H9 (cell line): ENCODE data around the gene ANKRD13C. TPM values are rescaled to one million over a fixed set of nuclear protein-coding genes. Genes with fewer than 3 reads are reported as not detected.

Source experiments
- DNase-seq: peaks from one replicate; pipeline ENCODE4 v3.0.0-alpha.2; 2017
- H2AFZ ChIP-seq: one replicate; pipeline ENCODE4 v1.6.1; 2013; ENCODE audit warnings: mild to moderate bottlenecking, low read length, control low read depth, moderate library complexity
- H2AK5ac ChIP-seq: 2 replicates; pipeline ENCODE4 v1.6.1; 2013; ENCODE audit warnings: low read length, control low read depth, mixed read lengths; ENCODE audit not compliant: insufficient read length
- H2BK120ac ChIP-seq: one replicate; pipeline ENCODE4 v1.6.1; 2013; ENCODE audit warnings: low read depth, mild to moderate bottlenecking, low read length, control low read depth, inconsistent platforms; ENCODE audit not compliant: poor library complexity, severe bottlenecking
- H2BK12ac ChIP-seq: 2 replicates; pipeline ENCODE4 v1.6.1; 2013; ENCODE audit warnings: low read length, control low read depth, mixed read lengths, low read depth; ENCODE audit not compliant: insufficient read length
- H2BK15ac ChIP-seq: 2 replicates; pipeline ENCODE4 v1.6.1; 2013; ENCODE audit warnings: low read depth, low read length, control low read depth
- H2BK20ac ChIP-seq: one replicate; pipeline ENCODE4 v1.6.1; 2013; ENCODE audit warnings: low read depth, mild to moderate bottlenecking, low read length, control low read depth, inconsistent platforms; ENCODE audit not compliant: poor library complexity, severe bottlenecking
- H2BK5ac ChIP-seq: 2 replicates; pipeline ENCODE4 v1.6.1; 2013; ENCODE audit warnings: low read length, control low read depth, mixed read lengths; ENCODE audit not compliant: insufficient read length
- H3K14ac ChIP-seq: 2 replicates; pipeline ENCODE4 v1.6.1; 2013; ENCODE audit warnings: low read length, control low read depth; ENCODE audit not compliant: insufficient read depth
- H3K18ac ChIP-seq: 2 replicates; pipeline ENCODE4 v1.6.1; 2013; ENCODE audit warnings: low read depth, mild to moderate bottlenecking, mixed read lengths, low read length, control low read depth; ENCODE audit not compliant: insufficient read length
- H3K23ac ChIP-seq: 2 replicates; pipeline ENCODE4 v1.6.1; 2013; ENCODE audit warnings: low read length, control low read depth, mixed read lengths, low read depth; ENCODE audit not compliant: insufficient read length
- H3K23me2 ChIP-seq: 2 replicates; pipeline ENCODE4 v1.6.1; 2013; ENCODE audit warnings: low read depth, mild to moderate bottlenecking, mixed read lengths, low read length, control low read depth; ENCODE audit not compliant: insufficient read length, poor library complexity, severe bottlenecking
- H3K27ac ChIP-seq: 2 replicates; pipeline ENCODE4 v1.5.1; 2013; ENCODE audit warnings: low read length, control low read depth, mixed read lengths, low read depth; ENCODE audit not compliant: insufficient read length
- H3K27me3 ChIP-seq: 2 replicates; pipeline ENCODE4 v1.6.1; 2013; ENCODE audit warnings: low read length, control low read depth, inconsistent platforms; ENCODE audit not compliant: insufficient read depth
- H3K4ac ChIP-seq: 2 replicates; pipeline ENCODE4 v1.6.1; 2013; ENCODE audit warnings: low read depth, mild to moderate bottlenecking, control low read depth, inconsistent platforms, low read length, moderate library complexity
- H3K4me1 ChIP-seq: 2 replicates; pipeline ENCODE4 v1.6.1; 2013; ENCODE audit warnings: low read length, control low read depth, inconsistent platforms; ENCODE audit not compliant: insufficient read depth
- H3K4me2 ChIP-seq: 2 replicates; pipeline ENCODE4 v1.6.1; 2013; ENCODE audit warnings: low read length, control low read depth, mixed read lengths; ENCODE audit not compliant: insufficient read length, insufficient read depth
- H3K56ac ChIP-seq: 2 replicates; pipeline ENCODE4 v1.6.1; 2013; ENCODE audit warnings: low read depth, mild to moderate bottlenecking, mixed read lengths, low read length, control low read depth; ENCODE audit not compliant: insufficient read length
- H3K79me1 ChIP-seq: 2 replicates; pipeline ENCODE4 v1.6.1; 2013; ENCODE audit warnings: low read depth, mild to moderate bottlenecking, moderate library complexity, low read length, control low read depth, inconsistent platforms; ENCODE audit not compliant: insufficient read depth, poor library complexity, severe bottlenecking
- H3K79me2 ChIP-seq: 2 replicates; pipeline ENCODE4 v1.6.1; 2013; ENCODE audit warnings: low read length, control low read depth, inconsistent platforms; ENCODE audit not compliant: insufficient read depth
- H3K9ac ChIP-seq: 2 replicates; pipeline ENCODE4 v1.6.1; 2013; ENCODE audit warnings: low read length, control low read depth, mixed read lengths; ENCODE audit not compliant: insufficient read length; ENCODE audit errors: extremely low read depth
- H3K9me3 ChIP-seq: one replicate; pipeline ENCODE4 v1.6.1; 2013; ENCODE audit warnings: low read depth, low read length, inconsistent platforms; ENCODE audit not compliant: control insufficient read depth
- H3T11ph ChIP-seq: one replicate; pipeline ENCODE4 v1.6.1; 2013; ENCODE audit warnings: mild to moderate bottlenecking, low read length, control low read depth, inconsistent platforms
- H4K20me1 ChIP-seq: one replicate; pipeline ENCODE4 v1.6.1; 2013; ENCODE audit not compliant: control insufficient read depth, insufficient read length, insufficient read depth
- H4K5ac ChIP-seq: 2 replicates; pipeline ENCODE4 v1.6.1; 2013; ENCODE audit warnings: low read depth, mild to moderate bottlenecking, mixed read lengths, low read length, control low read depth; ENCODE audit not compliant: insufficient read length
- H4K8ac ChIP-seq: replicated peaks from 2 replicates; pipeline ENCODE4 v1.6.1; 2013; ENCODE audit warnings: low read length, control low read depth, mixed read lengths, low read depth; ENCODE audit not compliant: insufficient read length
- H4K91ac ChIP-seq: 2 replicates; pipeline ENCODE4 v1.6.1; 2013; ENCODE audit warnings: low read depth, mild to moderate bottlenecking, moderate library complexity, mixed read lengths, low read length, control low read depth; ENCODE audit not compliant: insufficient read length
- H3K27ac Mint-ChIP-seq, 3 experiments: 2 replicates in 2 of 3; 3 replicates in 1 of 3; pipeline ENCODE4 v1.8.0; 2020 to 2021; ENCODE audit warnings: mixed read lengths in 3 of 3, mild to moderate bottlenecking in 1 of 3, moderate library complexity in 1 of 3
- H3K27me3 Mint-ChIP-seq: 2 replicates; pipeline ENCODE4 v1.8.0; 2021; ENCODE audit warnings: low read depth, mild to moderate bottlenecking, moderate library complexity, mixed read lengths
- H3K36me3 Mint-ChIP-seq, 3 experiments: 2 replicates in 2 of 3; 3 replicates in 1 of 3; pipeline ENCODE4 v1.8.0; 2020 to 2021; ENCODE audit warnings: low read depth in 3 of 3, mixed read lengths in 3 of 3; ENCODE audit not compliant: insufficient read depth in 1 of 3
- H3K4me1 Mint-ChIP-seq, 2 experiments: 2 replicates each; pipeline ENCODE4 v1.8.0; 2020; ENCODE audit warnings: mixed read lengths in 2 of 2
- H3K4me3 Mint-ChIP-seq, 2 experiments: 2 replicates in 1 of 2; 3 replicates in 1 of 2; pipeline ENCODE4 v1.8.0; 2020 to 2021; ENCODE audit warnings: mild to moderate bottlenecking in 2 of 2, mixed read lengths in 2 of 2, moderate library complexity in 1 of 2
- H3K9me3 Mint-ChIP-seq, 2 experiments: 2 replicates in 1 of 2; 3 replicates in 1 of 2; pipeline ENCODE4 v1.8.0; 2020; ENCODE audit warnings: mild to moderate bottlenecking in 2 of 2, mixed read lengths in 2 of 2, moderate library complexity in 1 of 2
- WGBS: extraction: QIAGEN DNeasy Blood & Tissue Kit; methylation state at CpG from one replicate; pipeline ENCODE4 v1.1.7; 2013; ENCODE audit warnings: missing lambda C conversion rate, low lambda C conversion rate, mixed read lengths; ENCODE audit not compliant: insufficient read length; ENCODE audit errors: extremely low coverage; 5-methylcytosine and 5-hydroxymethylcytosine counted together
- total RNA-seq: library from RNA; stranded (reverse); gene quantifications from 2 replicates; pipeline ENCODE4 v1.2.1, GENCODE V29; 2021
- TF ChIP-seq, protein P1 (sequence below): fragments of 200-600 bp; sonication (generic); conservative IDR thresholded peaks from 3 replicates; pipeline ENCODE4 v1.8.0; 2021; ENCODE audit warnings: antibody characterized with exemption, mild to moderate bottlenecking

The ANKRD13C gene
- total RNA-seq, 1 experiment from 2014 or later = 19.7 TPM

DNA sequence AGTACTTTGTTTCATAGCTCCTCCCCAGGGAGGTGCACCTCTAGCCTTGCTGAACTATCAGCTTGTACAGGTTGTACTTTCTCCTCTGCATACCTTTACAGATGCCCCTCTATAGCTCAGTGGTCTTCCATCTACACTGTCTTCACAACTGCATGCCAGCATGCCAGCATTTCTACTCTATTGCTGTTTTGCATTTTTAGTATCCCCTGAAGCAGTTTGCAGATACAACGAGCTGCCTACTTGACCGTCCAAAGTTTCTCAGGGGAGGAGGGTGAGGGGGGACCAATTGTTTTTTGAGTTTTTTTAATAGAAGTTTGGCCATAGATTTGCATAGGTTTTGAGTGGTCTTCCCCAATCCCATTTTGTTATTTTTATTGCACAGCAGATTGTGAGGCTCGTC is 29.0 kb upstream of the ANKRD13C start:
- no peak overlapping the region for H2BK5ac ChIP-seq
- H3K79me2 ChIP-seq = no peaks in the 10 kb centered on the region
- H3K4me1 ChIP-seq = no peaks in the 10 kb centered on the region
- no peak overlapping the region for H2AFZ ChIP-seq
- no peaks in the 10 kb centered on the region for H3K27me3 ChIP-seq
- H3K4ac ChIP-seq = no peak overlapping the region
- Mint-ChIP-seq H3K9me3 (no peaks in the 10 kb centered on the region), H3K27me3 (no peaks in the 10 kb centered on the region), H3K36me3 (no peaks in the 10 kb centered on the region), H3K4me3 (no peak overlapping the region), H3K4me1 (no peaks in the 10 kb centered on the region), H3K27ac (no peak overlapping the region)
- TF ChIP-seq, protein P1, sequence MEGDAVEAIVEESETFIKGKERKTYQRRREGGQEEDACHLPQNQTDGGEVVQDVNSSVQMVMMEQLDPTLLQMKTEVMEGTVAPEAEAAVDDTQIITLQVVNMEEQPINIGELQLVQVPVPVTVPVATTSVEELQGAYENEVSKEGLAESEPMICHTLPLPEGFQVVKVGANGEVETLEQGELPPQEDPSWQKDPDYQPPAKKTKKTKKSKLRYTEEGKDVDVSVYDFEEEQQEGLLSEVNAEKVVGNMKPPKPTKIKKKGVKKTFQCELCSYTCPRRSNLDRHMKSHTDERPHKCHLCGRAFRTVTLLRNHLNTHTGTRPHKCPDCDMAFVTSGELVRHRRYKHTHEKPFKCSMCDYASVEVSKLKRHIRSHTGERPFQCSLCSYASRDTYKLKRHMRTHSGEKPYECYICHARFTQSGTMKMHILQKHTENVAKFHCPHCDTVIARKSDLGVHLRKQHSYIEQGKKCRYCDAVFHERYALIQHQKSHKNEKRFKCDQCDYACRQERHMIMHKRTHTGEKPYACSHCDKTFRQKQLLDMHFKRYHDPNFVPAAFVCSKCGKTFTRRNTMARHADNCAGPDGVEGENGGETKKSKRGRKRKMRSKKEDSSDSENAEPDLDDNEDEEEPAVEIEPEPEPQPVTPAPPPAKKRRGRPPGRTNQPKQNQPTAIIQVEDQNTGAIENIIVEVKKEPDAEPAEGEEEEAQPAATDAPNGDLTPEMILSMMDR = no peak
- no peak overlapping the region for H2BK12ac ChIP-seq
- no peak overlapping the region for H3K27ac ChIP-seq
- no peak overlapping the region for H3K23ac ChIP-seq
- no peak overlapping the region for H4K8ac ChIP-seq
- no peak overlapping the region for H3K14ac ChIP-seq
- no peak overlapping the region for H3K9ac ChIP-seq
- H2BK15ac ChIP-seq = no peak overlapping the region
- no peak overlapping the region for H3T11ph ChIP-seq
- H4K5ac ChIP-seq = no peak overlapping the region
- no peak overlapping the region for H3K4me2 ChIP-seq
- H4K91ac ChIP-seq = no peak overlapping the region
- H3K9me3 ChIP-seq = no peaks in the 10 kb centered on the region
- no peak overlapping the region for H2BK120ac ChIP-seq
- H3K23me2 ChIP-seq = no peaks in the 10 kb centered on the region
- WGBS = no CpG with 5 or more reads among the region's 3 CpGs
- H3K79me1 ChIP-seq = no peaks in the 10 kb centered on the region
- H2BK20ac ChIP-seq = no peak overlapping the region
- no peak overlapping the region for H2AK5ac ChIP-seq
- no peaks in the 10 kb centered on the region for H4K20me1 ChIP-seq
- H3K56ac ChIP-seq = no peak overlapping the region
- no peak for DNase-seq
- H3K18ac ChIP-seq = no peak overlapping the region
